Pancreas (tissue), 10 donors: ENCODE data around the gene QKI. TPM values are rescaled to one million over a fixed set of nuclear protein-coding genes. Genes with fewer than 3 reads are reported as not detected.

Experiments used
- ATAC-seq, 4 donors: fragments of 200-7000 bp; cut with Tn5 transposase; one replicate each; pipeline versions ENCODE4 v1.8.0 to v1.9.1; 2020; ENCODE audit warnings: mild to moderate bottlenecking in 4 of 4, moderate library complexity in 4 of 4
- DNase-seq, 6 donors: peaks; one replicate each; pipeline ENCODE4 v3.0.0-alpha.2; 2020
- FAIRE-seq: peaks from 2 replicates; lab custom pipeline; 2012; peaks lifted over from hg19 to GRCh38; lab: Jason Lieb, UNC
- H3K27ac ChIP-seq, 4 donors: fragments of 200-600 bp; sonication (generic); 1 replicate in 3 of 4; 2 replicates in 1 of 4; pipeline versions ENCODE4 v1.5.0 to v1.8.0; 2020
- H3K27me3 ChIP-seq, 4 donors: fragments of 200-600 bp; one replicate each; pipeline ENCODE4 v1.8.0; 2021
- H3K36me3 ChIP-seq, 3 donors: fragments of 200-600 bp; sonication (generic) in 1 of 3; one replicate each; pipeline versions ENCODE4 v1.5.0 to v1.8.0; 2020 to 2021
- H3K4me1 ChIP-seq, 3 donors: fragments of 200-600 bp; one replicate each; pipeline ENCODE4 v1.8.0; 2021
- H3K4me3 ChIP-seq, 4 donors: fragments of 200-600 bp; sonication (generic) in 2 of 4; one replicate each; pipeline versions ENCODE4 v1.5.0 to v1.8.0; 2020 to 2021
- H3K9me3 ChIP-seq, 4 donors: fragments of 200-600 bp; one replicate each; pipeline ENCODE4 v1.8.0; 2021
- WGBS, 2 donors: extraction: QIAGEN DNeasy Blood & Tissue Kit; methylation state at CpG; one replicate each; pipeline ENCODE4 v1.1.7; 2013; 5-methylcytosine and 5-hydroxymethylcytosine counted together
- intact Hi-C, 3 donors: fragments of 100-400 bp; cut with DNase I; formaldehyde crosslinking; loops; one replicate each; pipeline versions ENCODE4 v1.11.1 to v1.14.2; 2022
- polyA plus RNA-seq, 2 donors: library from polyadenylated mRNA; stranded (reverse); fragments of 200-250 nt; gene quantifications; one replicate each; pipeline ENCODE4 v1.2.3, GENCODE V29; 2013
- total RNA-seq, 6 donors: library from RNA; stranded (reverse); fragmentation: NEBNext Ultra II Directional in 4 of 6; extraction: Animal tissue kit (Norgen Biotek cat#: 25700) in 4 of 6; gene quantifications; one replicate each; pipeline versions ENCODE4 v1.2.1 to v1.2.4, GENCODE V29; 2021 to 2023
- TF ChIP-seq, protein P1 (sequence below), 4 donors: fragments of 200-600 bp; sonication (generic) in 3 of 4; IDR thresholded peaks; one replicate each; pipeline versions ENCODE4 v1.5.0 to v1.8.0; 2021; ENCODE audit warnings: antibody characterized with exemption in 4 of 4
- donor health status: healthy with polysubstance abuse.
- donor health status: DM: no; HTN: no; CAD: no; lungs with moderate emphysema.
- donor health status: DM: no; HTN: no; CAD: no.
- donor health status: control.
- donor health status: control.
- donor health status: Bipolar disorder and iron deficiency.
- donor health status: DM: yes; HTN: yes; CAD: no.
- donor health status: DM: no; HTN: no; CAD: no.
- donor health status: DM: no; HTN: no; CAD: no.
- donor health status: DM: yes; HTN: yes; CAD: no.

The QKI gene
- total and polyA plus RNA-seq, 8 donors: 9.0 to 52.6 (median 21.6) TPM

DNA sequence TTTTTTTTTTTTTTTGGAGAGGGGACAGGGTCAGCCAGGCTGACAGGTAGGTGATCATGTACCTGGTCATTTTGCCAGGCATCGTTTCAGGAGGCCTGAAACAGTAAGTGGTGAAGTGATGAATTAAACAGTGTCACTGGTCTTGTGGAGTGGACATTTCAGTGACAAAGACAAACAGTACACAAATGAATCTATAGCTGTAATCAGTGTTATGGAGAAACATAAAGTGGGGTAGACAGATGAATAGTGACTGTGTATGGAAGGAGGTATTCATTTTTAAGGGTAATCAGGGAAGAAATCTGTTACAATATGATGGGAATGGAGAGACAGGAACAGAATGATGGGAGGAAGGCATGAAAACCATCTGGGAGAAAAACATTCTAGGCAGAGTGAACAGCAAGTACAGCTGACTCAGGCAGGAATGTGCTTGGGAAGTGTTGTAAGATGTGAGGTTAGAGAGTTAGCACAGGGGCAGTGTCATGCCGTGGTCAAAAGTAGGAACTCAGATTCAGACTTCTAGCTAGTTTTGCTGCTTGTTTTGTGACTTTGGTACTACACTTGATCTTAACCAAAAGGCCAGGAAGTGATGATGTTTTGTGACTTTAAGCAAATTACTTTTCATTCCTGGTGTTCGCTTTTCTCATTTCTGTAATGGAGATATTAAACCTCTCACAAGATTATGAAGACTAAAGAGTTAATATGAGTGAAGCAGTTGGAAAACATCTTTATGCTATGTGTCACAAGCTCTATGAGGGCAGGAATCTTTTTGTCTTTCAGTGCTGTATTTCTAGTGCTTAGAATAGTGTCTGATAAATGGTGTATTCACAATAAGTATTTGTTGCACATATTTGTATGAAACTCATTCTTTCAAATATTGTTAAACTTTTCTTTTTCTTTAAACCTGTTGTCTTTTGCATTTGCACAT is 43.4 kb downstream of the QKI start:
- FAIRE-seq (no peak), ATAC-seq (peak in 3 of 4 donors; percentile 47 to 74 (median 66)), DNase-seq (no peak)
- no peaks in the 10 kb centered on the region for H3K9me3 ChIP-seq
- TF ChIP-seq, protein P1, sequence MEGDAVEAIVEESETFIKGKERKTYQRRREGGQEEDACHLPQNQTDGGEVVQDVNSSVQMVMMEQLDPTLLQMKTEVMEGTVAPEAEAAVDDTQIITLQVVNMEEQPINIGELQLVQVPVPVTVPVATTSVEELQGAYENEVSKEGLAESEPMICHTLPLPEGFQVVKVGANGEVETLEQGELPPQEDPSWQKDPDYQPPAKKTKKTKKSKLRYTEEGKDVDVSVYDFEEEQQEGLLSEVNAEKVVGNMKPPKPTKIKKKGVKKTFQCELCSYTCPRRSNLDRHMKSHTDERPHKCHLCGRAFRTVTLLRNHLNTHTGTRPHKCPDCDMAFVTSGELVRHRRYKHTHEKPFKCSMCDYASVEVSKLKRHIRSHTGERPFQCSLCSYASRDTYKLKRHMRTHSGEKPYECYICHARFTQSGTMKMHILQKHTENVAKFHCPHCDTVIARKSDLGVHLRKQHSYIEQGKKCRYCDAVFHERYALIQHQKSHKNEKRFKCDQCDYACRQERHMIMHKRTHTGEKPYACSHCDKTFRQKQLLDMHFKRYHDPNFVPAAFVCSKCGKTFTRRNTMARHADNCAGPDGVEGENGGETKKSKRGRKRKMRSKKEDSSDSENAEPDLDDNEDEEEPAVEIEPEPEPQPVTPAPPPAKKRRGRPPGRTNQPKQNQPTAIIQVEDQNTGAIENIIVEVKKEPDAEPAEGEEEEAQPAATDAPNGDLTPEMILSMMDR (IDR thresholded peaks at IDR 0.05): no peak
- H3K27ac ChIP-seq: no peak overlapping the region
- intact Hi-C loops: no loop called here
- no peaks in the 10 kb centered on the region for H3K36me3 ChIP-seq
- 93 to 96% methylated on average over 3 of the region's 3 CpGs for WGBS, 2 donors
- H3K4me3 ChIP-seq: no peak overlapping the region
- no peaks in the 10 kb centered on the region for H3K27me3 ChIP-seq
- H3K4me1 ChIP-seq: peaks cover 4 to 24% (median 17%) of the 10 kb centered on the region in 3 donors

DNA sequence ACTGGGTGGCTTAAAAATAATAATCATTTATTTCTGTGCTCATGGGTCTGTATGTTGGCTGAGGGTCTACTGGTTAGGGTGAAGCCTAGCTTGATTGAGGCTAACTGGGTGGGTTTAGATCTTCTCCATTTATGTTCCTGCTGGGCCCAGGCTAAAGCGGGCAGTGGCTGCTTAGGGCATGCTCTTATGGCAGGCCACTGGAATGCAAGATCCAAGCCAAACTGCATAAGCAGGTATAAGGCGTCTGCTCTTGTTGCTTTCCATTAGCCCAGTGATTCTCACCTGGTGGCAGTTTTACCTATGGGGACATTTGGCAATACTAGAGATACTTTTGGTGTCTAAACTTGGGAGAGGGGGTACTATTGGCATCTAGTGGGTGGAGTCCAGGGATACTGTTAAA is 44.5 kb downstream of the QKI start:
- TF ChIP-seq, protein P1 (IDR thresholded peaks at IDR 0.05): no peak
- intact Hi-C loops: no loop called here
- ATAC-seq (no peak), DNase-seq (no peak), FAIRE-seq (no peak)
- Histone ChIP-seq H3K4me3 (no peak overlapping the region), H3K4me1 (peaks cover 4 to 18% (median 7%) of the 10 kb centered on the region in 3 donors), H3K27ac (no peak overlapping the region), H3K36me3 (no peaks in the 10 kb centered on the region), H3K9me3 (no peaks in the 10 kb centered on the region), H3K27me3 (no peaks in the 10 kb centered on the region)
- 94 to 96% methylated on average over 2 of the region's 2 CpGs for WGBS, 2 donors

DNA sequence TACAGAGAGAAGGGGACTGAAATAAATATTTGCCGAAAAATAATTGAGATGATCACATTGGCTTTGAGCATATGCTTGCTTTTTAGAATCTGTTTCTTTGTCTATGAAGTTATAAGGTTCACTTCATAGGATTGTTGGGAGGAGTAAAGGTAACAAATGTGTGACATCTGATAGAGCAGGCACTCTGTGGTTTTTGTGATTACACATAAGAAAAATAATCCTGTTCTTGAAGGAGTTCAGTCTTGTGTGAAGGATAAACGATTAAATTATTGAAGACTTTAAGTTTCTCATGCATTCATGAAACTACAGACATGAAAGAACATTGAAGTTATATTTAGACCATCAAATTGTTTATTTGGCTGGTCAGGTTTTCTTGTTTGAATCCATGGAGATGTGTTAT is 45.0 kb downstream of the QKI start:
- Histone ChIP-seq H3K36me3 (no peaks in the 10 kb centered on the region), H3K4me3 (no peak overlapping the region), H3K27me3 (no peaks in the 10 kb centered on the region), H3K9me3 (no peaks in the 10 kb centered on the region), H3K27ac (no peak overlapping the region), H3K4me1 (peaks cover 4 to 15% (median 6%) of the 10 kb centered on the region in 3 donors)
- intact Hi-C loops: no loop called here
- 83 to 89% methylated on average over 2 of the region's 2 CpGs for WGBS, 2 donors
- ATAC-seq: no peak
- TF ChIP-seq, protein P1 (IDR thresholded peaks at IDR 0.05): no peak
- no peak for FAIRE-seq
- DNase-seq: no peak

DNA sequence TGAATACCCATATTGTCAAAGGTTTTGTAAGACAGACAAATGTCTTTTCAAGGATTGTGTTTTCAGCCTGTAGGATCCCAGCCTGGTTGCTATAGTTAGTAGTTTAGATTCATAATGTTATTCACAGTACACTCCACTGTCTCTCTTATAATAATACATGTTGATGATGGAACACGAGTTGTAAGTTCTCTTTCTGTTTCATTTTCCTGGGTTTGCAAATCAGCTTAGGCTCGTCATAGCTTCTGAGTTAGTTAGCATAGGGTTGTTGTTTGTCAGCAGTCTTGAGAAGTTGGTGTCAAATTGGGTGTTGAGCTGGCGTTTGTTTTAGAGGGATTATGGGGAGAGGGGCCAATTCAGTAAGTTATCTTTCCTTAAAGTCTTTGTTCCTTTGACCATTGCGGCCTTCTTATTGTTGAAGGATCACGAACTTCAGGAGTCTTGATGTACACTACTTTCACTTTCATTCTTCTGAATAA is 45.8 kb downstream of the QKI start:
- Histone ChIP-seq H3K36me3 (no peaks in the 10 kb centered on the region), H3K27me3 (no peaks in the 10 kb centered on the region), H3K27ac (no peak overlapping the region), H3K4me3 (peak overlapping the region in 1 of 4 donors; percentile 16), H3K4me1 (peaks cover 4 to 15% (median 6%) of the 10 kb centered on the region in 3 donors), H3K9me3 (no peaks in the 10 kb centered on the region)
- intact Hi-C loops: no loop called here
- 64 to 68% methylated on average over 5 of the region's 5 CpGs for WGBS, 2 donors
- TF ChIP-seq, protein P1 (IDR thresholded peaks at IDR 0.05): no peak
- no peak for DNase-seq
- FAIRE-seq: no peak
- ATAC-seq: peak in 3 of 4 donors; percentile 49 to 60 (median 49)

DNA sequence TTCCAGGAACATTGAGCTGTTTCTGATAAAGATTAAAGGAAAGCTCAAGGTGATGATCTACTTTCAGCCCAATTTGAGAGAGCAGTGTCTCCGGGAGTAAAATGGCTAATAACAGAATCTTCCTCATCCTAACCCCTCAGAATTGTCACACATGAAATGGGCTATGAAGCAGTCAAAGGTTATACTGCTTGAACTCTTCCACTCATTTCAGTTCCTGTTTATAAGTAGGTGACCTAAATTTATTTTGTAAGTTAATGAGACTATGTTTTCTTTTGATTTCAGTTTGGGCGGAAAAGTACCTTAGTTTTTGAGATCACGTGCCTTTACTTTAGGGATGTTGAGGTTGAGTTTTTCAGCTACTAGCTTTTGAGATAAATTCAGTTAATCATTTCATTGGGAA is 47.2 kb downstream of the QKI start:
- ATAC-seq (no peak), FAIRE-seq (no peak), DNase-seq (no peak)
- H3K27me3 ChIP-seq: no peaks in the 10 kb centered on the region
- intact Hi-C loops: no loop called here
- WGBS, 2 donors: 92% methylated on average over 3 of the region's 3 CpGs
- peaks cover 4 to 15% (median 6%) of the 10 kb centered on the region in 3 donors for H3K4me1 ChIP-seq
- H3K4me3 ChIP-seq: no peak overlapping the region
- TF ChIP-seq, protein P1 (IDR thresholded peaks at IDR 0.05): no peak
- no peaks in the 10 kb centered on the region for H3K36me3 ChIP-seq
- H3K27ac ChIP-seq: no peak overlapping the region
- no peaks in the 10 kb centered on the region for H3K9me3 ChIP-seq
